Endothelial cell of umbilical vein (primary cell): ENCODE data around the gene CIBAR2. TPM values are rescaled to one million over a fixed set of nuclear protein-coding genes. Genes with fewer than 3 reads are reported as not detected.

ENCODE experiments used
- BruUV-seq: library from RNA; stranded (reverse); fragments of 400-500 nt; replicated peaks from 2 replicates; lab custom pipeline; 2021; lab: Mats Ljungman, UMichigan
- CTCF ChIA-PET: fragments of 300-600, 350-600 bp; sonication (Branson Sonifier 250); formaldehyde crosslinking; loops from one replicate; lab custom pipeline; 2021; ENCODE audit warnings: antibody characterized with exemption, inconsistent platforms; lab: Charles Lee
- POLR2A ChIA-PET: fragments of 300-600, 350-600 bp; sonication (Branson Sonifier 250); formaldehyde crosslinking; loops from one replicate; lab custom pipeline; 2021; ENCODE audit warnings: antibody characterized with exemption, inconsistent platforms; lab: Charles Lee
- DNase-seq: peaks from one replicate; pipeline ENCODE4 v3.0.0-alpha.2; 2011; ENCODE audit warnings: low read depth, low spot score
- FAIRE-seq: peaks from 2 replicates; lab custom pipeline; 2011; peaks lifted over from hg19 to GRCh38; lab: Jason Lieb, UNC
- H2AFZ ChIP-seq: 2 replicates; pipeline ENCODE4 v1.6.0; 2012; ENCODE audit warnings: low read depth, low read length, control low read depth, inconsistent platforms
- H3K27ac ChIP-seq: 2 replicates; pipeline ENCODE4 v1.5.1; 2011; ENCODE audit warnings: low read depth, mild to moderate bottlenecking, control low read depth, low read length, moderate library complexity; ENCODE audit not compliant: insufficient read depth
- H3K27me3 ChIP-seq, 2 experiments: 2 replicates each; pipeline versions ENCODE4 v1.6.0 to v1.6.1; 2011; ENCODE audit warnings: low read length in 2 of 2, mixed read lengths in 1 of 2; ENCODE audit not compliant: control insufficient read depth in 2 of 2, insufficient read depth in 2 of 2
- H3K36me3 ChIP-seq, 2 experiments: 2 replicates in 1 of 2; 3 replicates in 1 of 2; pipeline ENCODE4 v1.5.1; 2011; ENCODE audit warnings: low read length in 2 of 2, mild to moderate bottlenecking in 1 of 2, moderate library complexity in 1 of 2; ENCODE audit not compliant: control insufficient read depth in 2 of 2, insufficient read depth in 2 of 2; ENCODE audit errors: extremely low read depth in 1 of 2
- H3K4me1 ChIP-seq: 3 replicates; pipeline ENCODE4 v1.5.1; 2011; ENCODE audit warnings: mild to moderate bottlenecking, low read length; ENCODE audit not compliant: control insufficient read depth, insufficient read depth; ENCODE audit errors: extremely low read depth
- H3K4me2 ChIP-seq: 2 replicates; pipeline ENCODE4 v1.6.1; 2011; ENCODE audit warnings: low read length, control low read depth, mixed read lengths; ENCODE audit not compliant: insufficient read depth
- H3K4me3 ChIP-seq, 3 experiments: fragments of 200-600 bp in 1 of 3; sonication (generic), shearing (Covaris generic) in 1 of 3; replicated peaks in 1 of 3; 2 replicates each; pipeline ENCODE4 v1.5.1; 2011 to 2016; ENCODE audit warnings: control low read depth in 3 of 3, low read length in 3 of 3, mild to moderate bottlenecking in 2 of 3, inconsistent platforms in 1 of 3, low read depth in 1 of 3, moderate library complexity in 1 of 3; ENCODE audit not compliant: insufficient read depth in 1 of 3
- H3K79me2 ChIP-seq: 2 replicates; pipeline ENCODE4 v1.6.0; 2012; ENCODE audit warnings: low read length, inconsistent platforms; ENCODE audit not compliant: control insufficient read depth, insufficient read depth
- H3K9ac ChIP-seq: replicated peaks from 2 replicates; pipeline ENCODE3; 2011; ENCODE audit warnings: low read length, control low read depth; ENCODE audit not compliant: insufficient read depth; ENCODE audit errors: extremely low read depth
- H3K9me1 ChIP-seq: replicated peaks from 3 replicates; pipeline ENCODE4 v1.6.0; 2011; ENCODE audit warnings: mild to moderate bottlenecking, low read length; ENCODE audit not compliant: control insufficient read depth, insufficient read depth; ENCODE audit errors: extremely low read depth
- H3K9me3 ChIP-seq: replicated peaks from 2 replicates; pipeline ENCODE4 v1.5.1; 2012; ENCODE audit warnings: low read length, inconsistent platforms; ENCODE audit not compliant: control insufficient read depth, insufficient read depth
- H4K20me1 ChIP-seq: replicated peaks from 2 replicates; pipeline ENCODE3; 2011; ENCODE audit warnings: mild to moderate bottlenecking, low read length; ENCODE audit not compliant: control insufficient read depth, insufficient read depth; ENCODE audit errors: extremely low read depth
- CTCF ChIP-seq, 2 donors: IDR thresholded peaks; 1 replicate in 1 of 2; 2 replicates in 1 of 2; pipeline ENCODE4 v1.5.1; 2011; ENCODE audit warnings: low read length in 2 of 2, mild to moderate bottlenecking in 2 of 2, moderate library complexity in 2 of 2, control low read depth in 1 of 2, inconsistent platforms in 1 of 2, low read depth in 1 of 2; ENCODE audit not compliant: insufficient read depth in 1 of 2; ENCODE audit errors: extremely low read depth in 1 of 2
- EZH2 ChIP-seq: IDR thresholded peaks from 2 replicates; pipeline ENCODE4 v1.6.1; 2012; ENCODE audit warnings: borderline replicate concordance, low read depth, mild to moderate bottlenecking, moderate library complexity, low read length, inconsistent platforms; ENCODE audit not compliant: severe bottlenecking
- FOS ChIP-seq: IDR thresholded peaks from 2 replicates; pipeline ENCODE4 v1.6.1; 2011; ENCODE audit warnings: mild to moderate bottlenecking, low read length, moderate library complexity, borderline replicate concordance; ENCODE audit not compliant: insufficient read depth
- GATA2 ChIP-seq: IDR thresholded peaks from 2 replicates; pipeline ENCODE4 v1.7.0; 2011; ENCODE audit warnings: low read depth, mild to moderate bottlenecking, moderate library complexity, mixed read lengths, low read length; ENCODE audit not compliant: insufficient read length, insufficient read depth
- JUN ChIP-seq: IDR thresholded peaks from 2 replicates; pipeline ENCODE4 v1.6.1; 2011; ENCODE audit warnings: borderline replicate concordance, low read depth; ENCODE audit not compliant: insufficient read length, insufficient read depth
- MAX ChIP-seq: IDR thresholded peaks from 2 replicates; pipeline ENCODE4 v1.6.1; 2011; ENCODE audit not compliant: insufficient read depth, insufficient read length
- MYC ChIP-seq: IDR thresholded peaks from one replicate; pipeline ENCODE4 v1.6.1; 2011; ENCODE audit warnings: mild to moderate bottlenecking, low read depth, low read length
- POLR2A ChIP-seq: IDR thresholded peaks from 2 replicates; pipeline ENCODE4 v1.6.1; 2012; ENCODE audit warnings: low read depth, mild to moderate bottlenecking, control low read depth, low read length
- POLR2AphosphoS5 ChIP-seq: IDR thresholded peaks from 2 replicates; pipeline ENCODE4 v1.6.1; 2012; ENCODE audit warnings: low read depth, mild to moderate bottlenecking, control low read depth, low read length, moderate library complexity; ENCODE audit not compliant: insufficient read depth
- dilution Hi-C: fragments of 300-500 bp; cut with MboI; formaldehyde crosslinking; loops from one replicate; pipeline ENCODE4 v1.15.0; 2019; ENCODE audit warnings: low sequenced_read_pairs; ENCODE audit not compliant: extremely low pct_ligation_motif_present
- intact Hi-C: fragments of 100-400 bp; cut with micrococcal nuclease; formaldehyde crosslinking; loops from one replicate; pipeline ENCODE4 v1.10.0; 2022
- polyA plus RNA-seq, 4 experiments: library from polyadenylated mRNA; depleted of rRNA in 3 of 4; stranded (reverse) in 3 of 4; unstranded in 1 of 4; fragments of >200 nt; gene quantifications; 2 replicates each; pipeline versions ENCODE4 v1.2.1 to v1.2.3, GENCODE V29; 2011 to 2012; ENCODE audit warnings: missing spikeins in 1 of 4
- total RNA-seq: library from RNA; stranded (reverse); gene quantifications from 2 replicates; pipeline ENCODE4 v1.2.3, GENCODE V29; 2021

CIBAR2 gene
- total and polyA plus RNA-seq, 2 donors (not counting 3 experiments of a cell fraction or from before 2014, with no cell fraction given), result 0.07 TPM; not detected in 1

- TF ChIP-seq EZH2 (no peak), MAX (no peak), POLR2A (no peak), POLR2AphosphoS5 (no peak), MYC (no peak), CTCF (IDR thresholded peaks at IDR 0.05; ENCODE audit: extremely low read depth in 1 of 2, insufficient read depth in 1 of 2, low read depth in 1 of 2, low read length in 2 of 2) (no peak), FOS (no peak), JUN (no peak), GATA2 (no peak)
- Histone ChIP-seq H3K36me3 (no peaks in the 10 kb centered on the region), H3K9me1 (no peaks in the 10 kb centered on the region), H3K27ac (no peak overlapping the region), H3K4me1 (peaks cover 20% of the 10 kb centered on the region), H3K9ac (no peak overlapping the region), H3K4me3 (no peak overlapping the region), H3K9me3 (no peaks in the 10 kb centered on the region), H3K79me2 (no peaks in the 10 kb centered on the region), H3K4me2 (no peak overlapping the region), H3K27me3 (no peaks in the 10 kb centered on the region), H4K20me1 (no peaks in the 10 kb centered on the region), H2AFZ (no peak overlapping the region)
- FAIRE-seq (no peak), DNase-seq (no peak)
- BruUV-seq, result no TSS peak
- ChIA-PET POLR2A (no interaction called here), CTCF (interaction anchor here (0.7 to 2.3 kb wide), 7 partner anchors 8 to 125 kb away, joined by 3 to 11 read pairs (median 4); no protein-coding TSS in a partner anchor)
- intact Hi-C loops (no loop called here), dilution Hi-C loops (no loop called here)
Observed at GRCh38 chr16:85149776-85150175, 37.5 kb upstream of the CIBAR2 start.
